ENCODE results near the gene NPHP4.
"Not testable (repeated sequence)": the region's sequence is repeated elsewhere in the genome, so short reads cannot be mapped to it uniquely, and the experiment has no call there.

Gene NPHP4

DNA sequence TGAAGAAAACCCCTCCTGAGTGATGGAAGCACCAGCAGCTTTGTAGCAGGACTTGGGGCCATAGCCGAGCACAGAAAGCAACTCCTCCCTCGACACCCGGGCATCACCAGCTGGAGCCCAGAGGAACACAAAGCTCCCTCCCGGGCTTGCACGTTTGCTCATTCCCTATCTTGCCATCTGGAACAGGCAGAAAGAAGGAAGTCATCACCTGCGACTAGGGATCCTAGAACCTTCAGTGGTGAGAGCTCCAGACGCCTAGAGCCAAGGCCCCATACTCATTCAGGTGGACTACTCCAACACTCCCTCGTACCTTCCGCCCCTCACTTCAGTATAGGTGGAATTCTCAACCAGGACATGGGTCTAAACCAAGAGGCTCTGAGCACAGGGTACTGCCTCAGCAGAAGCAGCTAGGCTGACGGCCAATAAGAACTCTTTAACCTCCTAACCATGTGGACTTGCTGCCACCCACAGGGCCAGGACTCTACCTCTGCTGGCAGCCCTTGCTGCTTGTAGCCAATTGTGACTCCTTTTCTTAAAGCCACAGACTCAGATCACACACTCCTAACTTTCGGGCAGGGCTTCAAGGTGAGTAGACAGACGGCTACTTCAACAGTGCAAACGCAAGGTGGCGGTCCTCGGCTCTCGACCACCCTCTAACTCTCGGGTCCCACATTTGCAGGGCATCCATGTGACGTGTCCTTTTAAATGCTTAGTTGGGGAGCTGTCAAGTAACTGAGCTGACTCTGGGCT, 65.4 kb downstream of the NPHP4 start:
- no peak for DNase-seq

DNA sequence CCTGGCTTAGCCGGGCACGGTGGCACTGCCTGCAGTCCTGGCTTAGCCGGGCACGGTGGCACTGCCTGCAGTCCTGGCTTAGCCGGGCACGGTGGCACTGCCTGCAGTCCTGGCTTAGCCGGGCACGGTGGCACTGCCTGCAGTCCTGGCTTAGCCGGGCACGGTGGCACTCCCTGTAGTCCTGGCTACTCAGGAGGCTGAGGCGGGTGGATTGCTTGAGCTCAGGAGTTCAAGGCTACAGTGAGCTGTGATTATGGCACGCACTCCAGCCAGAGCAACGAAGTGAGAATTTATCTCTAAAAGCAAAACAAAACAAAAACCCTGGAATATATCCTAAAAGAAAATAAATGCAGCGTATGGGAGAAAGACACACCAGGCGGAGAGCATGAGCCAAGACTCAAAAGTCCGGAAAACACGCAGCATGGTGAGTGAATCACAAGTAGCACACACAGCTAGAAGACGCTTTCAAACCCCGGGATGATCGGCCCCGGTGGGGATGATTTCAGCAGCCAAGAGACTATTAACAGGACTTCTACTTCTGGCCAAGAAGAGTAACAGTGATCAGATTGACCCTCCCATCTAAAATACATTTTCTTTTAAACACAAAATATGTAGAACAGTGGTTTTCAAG, 69.4 kb downstream of the NPHP4 start:
- DNase-seq, result not testable (repeated sequence)

DNA sequence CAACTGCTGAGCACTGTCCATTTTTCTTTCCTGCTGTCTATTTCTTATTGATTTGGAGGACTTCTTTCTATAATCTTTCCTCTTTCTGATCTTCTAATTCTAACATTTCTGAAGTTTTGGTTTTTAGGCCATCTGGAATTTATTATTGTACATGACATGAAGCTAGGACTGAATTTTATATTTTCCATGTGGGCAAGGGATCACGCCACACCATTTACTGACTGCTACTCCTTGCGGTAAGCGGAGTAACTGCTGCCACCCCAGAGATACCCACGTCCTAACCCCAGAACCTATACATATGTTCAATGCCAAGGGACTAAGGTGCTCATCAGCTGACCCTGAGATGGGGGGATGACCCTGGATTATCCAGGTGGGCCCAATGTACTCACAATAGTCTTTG, 70.6 kb downstream of the NPHP4 start:
- DNase-seq, result no peak

DNA sequence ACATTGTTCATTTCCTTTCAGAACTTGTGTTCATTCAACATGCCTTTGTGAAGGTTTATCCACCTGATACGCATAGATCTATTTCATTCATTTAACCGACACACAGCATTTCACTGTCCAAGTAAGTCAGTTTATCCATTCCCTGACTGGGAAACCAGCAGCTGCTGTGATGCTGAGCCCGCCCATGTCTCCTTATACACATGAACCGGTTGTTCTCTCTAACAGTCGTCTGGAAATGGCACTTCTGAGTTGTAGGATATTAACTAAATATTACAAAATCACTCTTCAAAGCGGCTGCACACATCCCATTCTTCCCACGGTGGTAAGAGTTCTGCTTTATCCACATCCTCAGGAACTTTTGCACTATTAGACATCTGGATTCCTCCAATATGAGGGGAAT, 71.1 kb downstream of the NPHP4 start:
- DNase-seq, result no peak

DNA sequence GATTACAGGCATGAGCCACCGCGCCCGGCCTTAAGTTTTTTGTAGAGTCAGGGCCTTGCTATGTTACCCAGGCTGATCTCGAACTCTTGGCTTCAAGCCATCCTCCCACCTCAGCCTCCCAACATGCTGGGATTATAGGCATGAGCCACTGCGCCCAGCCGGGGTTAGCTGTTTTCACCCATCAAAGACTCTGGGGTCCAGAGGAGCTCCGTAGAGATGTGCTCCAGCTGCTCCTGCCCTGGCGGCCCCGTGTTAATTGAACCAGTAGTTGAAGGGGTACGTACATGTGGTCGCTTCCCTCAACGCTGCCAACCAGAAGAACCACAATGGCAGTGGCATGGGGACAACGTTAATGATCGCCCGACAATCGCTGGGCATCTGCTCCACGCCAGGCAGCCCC, 72.0 kb downstream of the NPHP4 start:
- DNase-seq, result no peak

DNA sequence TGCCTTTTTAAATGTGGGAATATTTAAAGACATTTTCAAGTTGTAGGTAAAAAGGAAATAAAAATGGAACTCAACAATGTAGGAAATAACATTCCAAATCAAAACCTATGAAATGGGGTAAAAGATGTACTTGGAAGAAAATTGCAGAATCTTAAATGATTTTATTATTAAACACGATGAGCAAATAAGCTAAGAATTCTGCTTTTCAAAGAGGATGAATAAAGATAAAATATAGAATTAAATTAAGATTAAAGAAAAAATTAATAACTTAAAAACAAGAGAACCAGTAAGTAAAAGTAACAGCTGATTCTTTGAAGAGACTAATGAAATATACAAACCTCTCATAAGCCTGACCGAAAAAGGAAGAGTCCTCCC, 74.0 kb downstream of the NPHP4 start:
- no peak for DNase-seq

DNA sequence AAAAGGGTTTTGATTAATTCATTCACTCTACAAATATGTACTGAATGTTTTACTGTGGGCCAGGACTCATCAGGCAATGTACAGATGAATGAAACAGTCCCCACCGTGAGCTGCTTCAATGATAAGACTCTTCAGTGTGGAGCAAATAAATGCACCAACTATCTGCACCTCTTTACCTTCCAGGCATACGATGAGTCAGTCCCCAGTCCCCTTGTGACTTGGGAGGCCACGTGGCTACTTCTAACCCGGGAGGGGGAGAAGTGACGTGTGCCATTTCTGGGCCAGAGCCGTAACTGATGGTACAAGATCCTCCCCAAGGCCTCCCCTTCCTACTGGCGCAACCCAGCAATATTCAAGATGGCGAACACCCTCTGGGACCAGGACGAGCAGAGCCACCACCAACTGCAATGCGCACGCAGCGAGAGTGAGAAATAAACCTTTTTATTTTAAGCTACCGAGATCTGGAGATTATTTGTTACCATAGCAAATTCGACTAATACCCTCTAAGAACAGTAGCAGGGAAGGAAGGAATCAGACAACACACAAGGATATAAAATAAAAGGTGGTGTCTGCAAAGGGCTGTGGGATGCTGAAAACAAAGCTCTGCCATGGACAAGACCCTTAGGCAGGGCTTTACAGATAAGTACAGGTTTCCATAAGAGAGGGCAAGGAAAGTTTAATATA, 74.5 kb downstream of the NPHP4 start:
- no peak for DNase-seq

DNA sequence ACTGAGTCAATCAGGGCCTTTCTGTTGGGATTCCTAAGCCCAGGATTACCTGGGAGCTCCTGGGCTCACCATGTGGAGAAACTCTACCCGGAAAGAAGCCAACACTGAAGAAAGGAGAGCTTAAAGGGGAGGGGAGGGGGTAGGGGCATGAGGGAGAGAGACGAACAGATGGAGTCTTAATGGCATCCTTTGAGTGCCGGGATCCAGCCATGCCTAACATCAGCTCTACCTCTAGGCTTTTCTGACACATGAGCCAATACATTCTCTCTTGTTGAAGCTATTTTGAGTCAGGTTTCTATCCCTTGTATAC, 75.0 kb downstream of the NPHP4 start:
- DNase-seq, result no peak

DNA sequence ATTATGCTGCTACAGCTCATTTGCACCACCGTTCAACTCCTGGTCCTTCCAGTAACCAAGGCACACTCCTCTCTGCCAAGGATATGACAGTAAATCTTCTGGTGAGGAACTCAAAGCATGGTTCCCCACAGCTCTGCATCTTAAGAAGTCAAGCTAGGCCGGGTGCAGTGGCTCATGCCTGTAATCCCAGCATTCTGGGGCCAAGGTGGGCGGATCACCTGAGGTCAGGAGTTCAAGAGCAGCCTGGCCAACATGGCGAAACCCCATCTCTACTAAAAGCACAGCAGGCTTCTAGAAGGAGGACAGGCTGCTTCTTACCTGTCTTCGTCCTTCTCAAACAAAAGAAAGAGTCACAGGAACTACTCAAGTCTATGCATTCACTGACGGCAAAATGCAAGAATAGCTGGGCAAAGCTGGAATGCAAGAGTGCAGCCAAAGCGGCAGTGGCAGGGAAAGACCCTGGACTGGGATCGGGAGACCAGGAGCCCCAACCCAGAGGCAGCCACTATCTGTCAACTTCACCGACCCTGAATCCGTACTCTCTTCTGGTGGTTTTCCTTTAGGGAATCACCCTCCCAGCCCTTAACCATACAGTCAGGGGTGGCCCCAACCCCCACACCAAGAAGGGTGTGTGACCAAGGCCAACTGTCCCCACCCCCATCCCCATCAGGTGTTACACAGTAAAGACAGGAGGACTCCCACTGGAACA, 75.5 kb downstream of the NPHP4 start:
- no peak for DNase-seq

DNA sequence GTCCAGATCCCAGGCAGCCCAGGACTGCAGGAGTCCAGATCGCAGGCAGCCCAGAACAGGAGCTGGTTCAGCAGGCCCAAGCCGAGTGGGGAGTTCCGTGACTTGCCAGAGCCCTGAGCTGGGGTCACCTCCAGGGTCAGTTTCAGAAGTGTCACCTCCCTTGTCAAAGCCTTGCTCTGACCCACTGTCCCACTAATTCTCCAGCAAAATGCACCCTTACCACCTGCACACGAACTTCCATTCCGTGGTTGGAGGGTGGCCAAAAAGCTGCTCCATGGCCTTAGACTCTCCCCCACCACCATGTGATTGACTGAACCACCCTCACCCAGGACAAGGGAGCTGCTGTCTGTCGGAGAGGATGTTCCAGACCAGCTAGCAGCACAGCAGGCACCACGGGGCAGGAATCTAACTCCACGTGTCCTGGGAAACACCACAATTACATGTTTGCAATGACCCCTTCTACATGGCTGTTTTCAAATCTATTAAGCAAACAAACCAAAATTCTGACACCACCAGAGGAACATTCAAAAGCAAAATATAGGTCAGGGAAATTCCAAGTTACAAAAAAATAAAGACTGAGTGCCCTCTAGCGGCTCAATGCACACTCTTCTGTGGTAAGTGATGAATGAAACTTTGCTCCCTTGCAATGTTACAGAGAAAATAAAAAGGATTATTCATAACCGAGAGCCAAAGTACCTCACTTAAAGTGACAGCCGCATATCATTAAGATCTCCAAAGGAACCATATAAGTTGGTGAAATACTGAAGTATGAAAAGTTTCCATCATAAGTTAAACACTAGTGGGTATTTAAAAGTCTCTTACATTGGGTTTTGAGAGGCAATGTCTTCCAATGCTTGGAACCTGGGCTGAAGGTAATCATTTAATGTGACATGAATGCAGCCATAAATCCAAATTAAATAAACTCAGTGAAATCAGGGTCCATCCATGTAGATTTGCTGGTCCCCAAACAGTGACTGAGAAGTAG, 76.3 kb downstream of the NPHP4 start:
- DNase-seq, result peak; percentile 12

DNA sequence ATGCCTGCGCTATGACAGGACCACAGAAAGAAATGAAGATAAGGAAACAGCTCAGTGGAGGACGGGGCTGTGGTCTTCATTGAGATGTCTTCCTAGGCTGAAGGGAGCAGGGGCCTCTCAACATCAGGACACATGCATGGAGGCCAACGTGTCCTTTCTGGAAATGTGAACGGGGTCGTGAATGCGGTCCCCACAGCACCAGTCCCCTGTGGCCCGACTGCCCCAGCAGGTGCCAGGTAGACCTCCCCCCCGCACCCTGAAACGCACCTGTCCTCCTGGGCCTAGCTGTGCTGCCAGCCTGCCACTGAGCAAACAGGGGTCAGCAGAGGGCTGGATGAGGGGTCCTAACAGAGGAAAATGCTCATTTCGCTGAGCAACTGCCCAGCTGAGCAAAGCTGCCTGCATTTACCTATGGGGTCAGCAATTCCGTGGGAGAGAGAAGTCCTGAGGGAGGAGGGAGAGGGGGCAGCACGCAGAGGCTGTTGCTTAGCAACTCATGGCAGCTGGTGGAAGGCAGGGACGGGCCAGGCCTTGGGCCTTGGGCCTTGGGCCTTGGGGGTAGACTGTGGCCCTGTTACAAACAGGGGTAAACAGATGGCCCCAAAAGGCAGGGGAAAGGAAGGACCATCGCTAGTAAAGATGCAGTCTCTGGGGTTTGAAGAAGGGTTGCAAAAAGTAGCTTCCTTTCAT, 77.4 kb downstream of the NPHP4 start:
- no peak for DNase-seq

DNA sequence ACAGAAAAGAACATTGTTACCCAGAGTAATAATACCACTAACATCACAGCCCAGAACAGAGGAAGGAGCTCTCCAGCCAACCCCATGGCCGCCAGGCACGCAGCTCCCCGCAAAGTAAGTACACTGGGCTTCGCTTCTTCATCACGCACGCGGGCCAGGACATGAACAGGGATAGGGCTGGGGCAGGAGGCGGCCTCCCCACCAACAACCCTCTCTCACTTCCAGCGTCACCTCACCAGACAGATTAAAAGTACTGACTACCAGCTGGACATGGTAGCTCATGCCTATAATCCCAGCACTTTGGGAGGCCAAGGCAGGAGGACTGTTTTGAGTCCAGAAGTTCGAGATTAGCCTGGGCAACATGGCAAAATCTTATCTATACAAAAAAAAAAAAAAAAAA, 78.3 kb downstream of the NPHP4 start:
- no peak for DNase-seq

DNA sequence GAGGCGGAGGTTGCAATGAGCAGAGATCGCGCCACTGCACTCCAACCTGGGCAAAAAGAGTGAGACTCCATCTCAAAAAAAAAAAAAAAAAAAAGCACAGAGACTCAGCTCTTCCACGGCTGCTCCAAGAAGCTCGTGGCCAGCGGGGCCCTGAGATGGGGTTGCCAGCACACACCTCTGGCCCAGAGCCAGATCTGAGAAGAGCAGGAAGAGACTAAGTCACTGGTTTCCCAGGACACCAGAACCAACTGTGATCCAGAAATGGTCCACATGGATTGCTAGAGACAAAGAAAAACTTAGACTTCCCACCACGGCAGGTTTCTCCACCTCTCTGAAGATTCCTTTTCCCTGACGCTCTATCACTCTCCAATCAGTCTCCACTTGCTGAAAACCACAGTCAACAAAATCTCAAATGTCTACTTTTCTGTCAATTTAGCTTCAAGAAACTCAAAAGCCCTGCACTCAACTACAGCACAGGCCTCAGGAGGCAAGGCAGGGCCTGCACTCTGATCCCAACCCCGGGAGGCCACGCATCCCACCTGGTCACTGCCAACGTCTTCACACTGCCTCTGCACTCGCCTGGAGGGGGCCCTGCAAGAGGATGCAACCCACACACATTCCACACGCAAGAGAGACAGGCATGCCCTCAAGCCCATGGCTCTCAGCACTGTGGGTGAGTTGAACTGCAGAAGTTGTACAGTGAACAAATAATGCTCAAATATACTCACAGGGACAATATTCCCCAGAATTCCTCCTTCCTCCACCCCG, 79.0 kb downstream of the NPHP4 start:
- DNase-seq, result no peak

DNA sequence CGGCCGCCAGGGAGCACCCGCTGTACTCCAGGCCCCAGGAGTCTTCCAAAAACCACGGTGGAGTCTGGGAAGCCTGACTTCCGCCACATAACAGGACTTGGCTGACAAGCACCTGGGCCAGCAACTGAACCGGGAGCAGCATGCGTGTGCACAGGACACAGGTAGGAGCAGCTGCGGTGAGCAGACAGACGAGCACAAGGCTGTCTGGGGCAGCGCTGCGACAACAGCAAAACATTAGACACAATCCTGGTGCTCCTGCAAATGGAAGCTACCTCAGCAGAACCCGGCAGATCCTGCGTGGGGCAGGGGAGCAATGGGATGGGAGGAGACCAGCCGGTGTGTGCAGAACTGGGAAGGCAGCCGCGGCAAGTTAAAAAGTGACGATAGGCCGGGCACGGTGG, 80.4 kb downstream of the NPHP4 start:
- no peak for DNase-seq

DNA sequence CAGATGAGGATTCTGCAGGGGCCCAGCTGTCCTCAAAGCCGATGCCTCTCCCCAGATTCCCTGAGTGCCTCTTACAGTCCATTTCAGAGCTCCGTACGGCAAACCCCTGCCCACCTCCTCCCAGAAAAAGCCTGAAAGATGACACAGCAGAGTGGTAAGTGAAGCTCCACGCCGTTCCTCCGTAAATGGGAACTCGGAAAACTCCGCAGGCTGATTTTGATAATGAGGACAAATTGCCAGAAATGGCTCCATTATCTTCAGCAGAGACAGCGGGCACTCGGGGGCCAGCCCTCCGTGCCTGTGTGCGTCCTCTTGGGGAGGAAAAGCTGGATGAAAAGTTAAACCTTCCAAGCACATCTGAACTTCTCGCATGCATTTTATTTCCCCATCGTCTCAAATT, 81.1 kb downstream of the NPHP4 start:
- DNase-seq, result no peak

DNA sequence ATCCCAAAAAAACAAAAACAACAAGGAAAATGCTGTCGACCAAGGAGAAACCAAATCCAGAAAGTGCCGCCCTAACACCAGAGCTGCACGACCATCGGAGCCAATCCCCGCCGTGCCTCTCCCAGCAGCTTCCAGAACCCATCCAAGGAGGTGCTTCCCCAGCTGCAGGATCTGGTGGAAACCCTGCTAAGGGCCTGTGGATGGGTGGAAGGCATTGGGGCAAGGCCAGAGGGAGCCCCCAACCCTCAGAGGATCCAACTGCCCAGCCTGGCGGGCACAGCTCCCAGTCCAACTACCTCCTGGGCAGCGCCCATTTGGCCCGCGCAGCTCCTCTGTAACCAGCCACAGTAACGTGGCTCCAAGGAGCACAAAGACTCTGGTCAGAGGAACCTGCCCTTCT, 81.6 kb downstream of the NPHP4 start:
- DNase-seq, result no peak

DNA sequence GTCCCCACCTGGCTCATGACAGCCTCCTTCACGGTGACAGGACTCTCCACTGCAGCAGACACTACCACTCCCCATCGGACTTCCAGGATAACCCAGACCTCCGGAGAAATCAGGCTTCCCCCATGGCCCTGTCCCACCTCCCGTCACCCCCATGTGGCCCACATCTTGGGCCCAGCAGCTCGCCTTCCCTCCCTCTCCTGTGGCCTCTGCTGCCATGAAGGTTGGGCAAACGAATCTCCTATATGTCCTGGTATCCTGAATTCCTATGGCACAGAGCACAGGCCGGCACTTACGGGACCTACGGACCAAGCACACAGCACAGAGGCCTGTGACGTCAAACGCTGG, 82.0 kb downstream of the NPHP4 start:
- no peak for DNase-seq

DNA sequence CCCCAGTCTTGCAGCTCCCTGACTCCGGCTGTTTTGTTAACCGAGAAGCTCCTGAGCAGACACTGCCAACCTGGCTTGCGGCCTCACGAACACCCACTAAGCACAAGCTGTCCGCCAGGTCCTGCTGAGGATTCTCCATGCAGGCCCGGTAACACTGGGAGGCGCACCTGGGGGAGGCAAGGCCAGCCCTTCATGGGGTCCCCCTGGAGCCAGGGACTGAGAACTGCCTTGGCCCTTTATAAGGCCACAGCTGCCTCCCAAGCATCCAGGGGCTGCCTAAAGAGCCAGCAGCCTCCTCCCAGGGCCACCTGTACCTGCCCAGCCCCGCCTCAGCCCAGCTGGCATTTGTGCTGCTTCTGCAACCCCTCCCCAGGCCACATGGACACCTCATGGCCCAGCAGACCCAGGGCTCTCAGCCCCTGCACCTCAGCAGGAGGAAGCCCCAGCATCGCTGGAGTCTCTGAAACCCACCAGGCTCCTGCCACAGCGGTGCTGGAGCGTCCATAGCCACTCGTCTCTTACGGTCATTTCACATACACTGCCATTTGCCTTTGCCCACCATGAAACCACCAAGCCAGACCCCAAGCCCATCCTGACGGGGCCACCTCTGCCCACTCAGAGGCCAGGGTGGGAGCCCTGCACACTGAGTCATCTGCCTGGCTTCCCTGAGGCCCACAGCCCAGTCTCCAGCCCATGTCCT, 82.5 kb downstream of the NPHP4 start:
- DNase-seq, result no peak

DNA sequence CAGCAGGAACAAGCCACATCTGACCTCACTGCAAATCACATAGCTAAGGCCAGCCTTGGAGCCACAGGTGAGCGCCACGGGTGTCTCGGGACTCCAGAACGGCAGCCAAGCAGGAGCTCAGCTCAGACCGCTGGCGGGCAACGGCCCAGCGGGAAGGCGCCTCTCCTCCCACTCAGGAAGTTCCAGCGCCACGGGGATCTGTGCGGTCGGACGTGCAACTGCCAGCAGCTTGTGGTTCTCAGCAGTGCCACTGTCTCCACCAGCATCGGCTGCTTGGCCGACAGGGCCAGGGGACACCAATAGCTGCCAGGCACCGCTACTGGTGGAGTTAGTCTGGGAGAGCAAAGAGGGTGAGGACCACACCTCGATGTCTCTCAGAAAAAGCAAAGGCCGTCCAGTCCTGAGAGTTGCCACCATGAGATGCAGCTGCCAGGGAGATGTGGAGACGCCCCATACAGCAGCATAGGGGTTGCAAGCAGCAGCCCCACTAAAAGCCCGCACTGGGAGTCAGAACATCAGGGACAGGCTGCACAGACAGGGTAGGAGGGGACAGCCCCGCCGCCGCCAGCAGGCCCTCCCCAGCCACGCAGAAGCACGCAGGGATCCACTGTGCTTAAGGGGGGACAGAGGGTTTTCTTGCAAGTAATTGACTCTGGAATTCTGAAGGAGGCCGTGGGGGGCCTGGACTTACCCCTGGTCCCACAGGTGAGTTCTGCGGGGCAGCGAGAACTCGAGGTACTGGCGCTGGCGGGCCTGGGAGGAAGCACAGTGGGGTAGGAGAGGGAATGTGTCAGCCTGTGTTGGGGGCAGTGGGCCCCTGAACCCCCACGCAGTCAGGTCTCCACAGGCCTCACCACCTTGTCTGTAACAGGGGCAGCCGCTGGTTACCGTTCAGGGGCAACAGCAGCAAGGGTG, 83.5 kb downstream of the NPHP4 start:
- DNase-seq, result no peak

DNA sequence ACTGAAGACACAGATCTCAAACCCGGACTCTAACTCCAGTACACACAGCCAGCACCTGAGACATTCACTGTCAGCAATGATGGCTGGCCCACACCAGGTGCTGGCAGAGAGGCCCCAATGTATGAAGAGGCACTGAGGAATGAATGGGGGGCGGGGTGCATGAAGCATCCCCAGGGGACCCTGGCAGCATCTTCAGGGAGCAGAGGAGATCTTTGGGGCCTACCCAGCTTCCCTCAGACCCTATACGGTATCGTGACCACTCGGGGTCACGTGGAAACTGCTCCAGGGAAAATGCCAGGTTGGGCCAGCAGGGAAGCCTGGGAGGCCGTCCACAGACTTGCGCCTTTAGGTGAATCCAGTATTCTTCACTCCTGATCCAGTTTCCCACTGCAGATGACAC, 84.3 kb downstream of the NPHP4 start:
- DNase-seq, result no peak

Data from NCI-H69 (cell line).